Small intestine (tissue), 7 donors: Measurements from ENCODE around the gene CEP72. TPM values are rescaled to one million over a fixed set of nuclear protein-coding genes. Genes with fewer than 3 reads are reported as not detected.
"Not testable (repeated sequence)": the region's sequence is repeated elsewhere in the genome, so short reads cannot be mapped to it uniquely, and the experiment has no call there.

Experiments
- DNase-seq, 2 donors: peaks; one replicate each; pipeline versions ENCODE4 v3.0.0 to v3.0.0-alpha.2; 2013
- FAIRE-seq: peaks from 2 replicates; lab custom pipeline; 2012; peaks lifted over from hg19 to GRCh38; lab: Jason Lieb, UNC
- H3K27ac ChIP-seq, 3 donors: one replicate each; pipeline ENCODE4 v1.5.1; 2013; ENCODE audit warnings: low read length in 2 of 3, mild to moderate bottlenecking in 2 of 3, control low read depth in 1 of 3, inconsistent platforms in 1 of 3, low read depth in 1 of 3, moderate library complexity in 1 of 3
- H3K27me3 ChIP-seq, 3 donors: one replicate each; pipeline ENCODE4 v1.6.1; 2013; ENCODE audit warnings: low read length in 3 of 3, inconsistent platforms in 1 of 3; ENCODE audit not compliant: control insufficient read depth in 3 of 3, insufficient read depth in 3 of 3
- H3K36me3 ChIP-seq, 3 donors: one replicate each; pipeline ENCODE4 v1.6.1; 2013; ENCODE audit warnings: low read length in 3 of 3, inconsistent platforms in 1 of 3, low read depth in 1 of 3, mild to moderate bottlenecking in 1 of 3, moderate library complexity in 1 of 3; ENCODE audit not compliant: control insufficient read depth in 3 of 3, insufficient read depth in 2 of 3
- H3K4me1 ChIP-seq, 3 donors: one replicate each; pipeline ENCODE4 v1.6.1; 2013; ENCODE audit warnings: low read length in 2 of 3, inconsistent platforms in 1 of 3, low read depth in 1 of 3, mild to moderate bottlenecking in 1 of 3, moderate library complexity in 1 of 3; ENCODE audit not compliant: control insufficient read depth in 3 of 3, insufficient read depth in 2 of 3
- H3K4me3 ChIP-seq, 3 donors: one replicate each; pipeline ENCODE4 v1.5.1; 2013; ENCODE audit warnings: low read length in 3 of 3, control low read depth in 1 of 3, inconsistent platforms in 1 of 3, low read depth in 1 of 3, mild to moderate bottlenecking in 1 of 3, moderate library complexity in 1 of 3
- H3K9me3 ChIP-seq, 2 donors: one replicate each; pipeline ENCODE4 v1.6.1; 2013; ENCODE audit warnings: low read depth in 1 of 2, low read length in 1 of 2; ENCODE audit not compliant: control insufficient read depth in 2 of 2, insufficient read depth in 1 of 2
- WGBS, 3 donors: extraction: QIAGEN DNeasy Blood & Tissue Kit; methylation state at CpG; one replicate each; pipeline ENCODE4 v1.1.7; 2013; 5-methylcytosine and 5-hydroxymethylcytosine counted together
- polyA plus RNA-seq, 4 donors: library from polyadenylated mRNA; stranded (reverse) in 3 of 4; unstranded in 1 of 4; fragments of 200-250 nt in 3 of 4; fragments of 120-200 nt in 1 of 4; gene quantifications; one replicate each; pipeline versions ENCODE4 v1.2.1 to v1.2.3, GENCODE V29; 2013
- donor health status: healthy with polysubstance abuse.
- donor health status: control.
- donor health status: control.
- donor health status: Bipolar disorder and iron deficiency.
- donor health status: healthy.

Gene CEP72
- polyA plus RNA-seq, 4 donors, result 0.54 to 9.6 (median 4.9) TPM

DNA sequence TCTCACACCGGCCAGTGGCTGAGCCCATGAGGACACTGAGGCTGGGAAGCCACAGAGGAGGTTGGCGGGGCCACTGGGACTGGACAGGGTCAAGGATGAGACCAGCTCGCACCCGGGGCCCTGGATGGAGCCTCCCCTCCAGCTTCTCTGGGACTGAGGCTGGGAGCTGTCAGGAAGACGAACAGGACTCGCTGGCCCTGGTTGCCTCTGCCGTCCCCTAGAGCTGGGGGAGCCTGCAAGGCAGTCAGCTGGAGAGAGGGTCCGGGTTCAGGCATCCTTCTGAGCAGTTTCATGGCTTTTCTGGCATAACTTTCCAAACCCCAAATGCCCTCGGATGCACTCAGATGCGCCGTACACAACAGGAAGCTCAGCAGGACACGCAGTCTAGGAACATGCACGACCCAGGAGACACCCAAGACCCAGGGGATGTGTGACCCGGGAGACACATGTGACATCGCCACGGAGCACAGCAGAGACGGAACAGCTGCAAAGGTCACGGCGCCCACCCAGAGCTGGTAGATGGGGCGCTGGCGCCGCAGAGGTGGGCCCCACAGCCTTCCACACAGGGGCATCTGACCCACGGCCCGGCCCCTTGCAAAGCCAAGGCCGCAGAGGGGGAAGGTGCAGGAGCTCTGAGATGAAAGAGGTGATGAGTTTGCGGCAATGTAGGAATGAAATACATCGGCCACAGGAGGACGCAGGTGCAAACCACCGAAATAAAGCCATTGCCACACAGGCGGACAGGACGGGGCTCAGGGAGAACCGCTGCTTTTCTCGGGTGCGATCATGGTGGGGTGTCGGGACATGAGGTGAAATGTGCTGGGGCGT, 63.9 kb downstream of the CEP72 start:
- WGBS, 3 donors, result 83 to 87% (median 84%) methylated on average over 36 of the region's 36 CpGs
- Histone ChIP-seq H3K9me3 (no peaks in the 10 kb centered on the region), H3K27me3 (no peaks in the 10 kb centered on the region), H3K36me3 (peaks cover 0 to 7% (median 0%) of the 10 kb centered on the region in 3 donors), H3K27ac (no peak overlapping the region), H3K4me3 (no peak overlapping the region), H3K4me1 (peaks cover 6 to 32% (median 15%) of the 10 kb centered on the region in 3 donors)
- no peak for DNase-seq
- FAIRE-seq, result no peak

DNA sequence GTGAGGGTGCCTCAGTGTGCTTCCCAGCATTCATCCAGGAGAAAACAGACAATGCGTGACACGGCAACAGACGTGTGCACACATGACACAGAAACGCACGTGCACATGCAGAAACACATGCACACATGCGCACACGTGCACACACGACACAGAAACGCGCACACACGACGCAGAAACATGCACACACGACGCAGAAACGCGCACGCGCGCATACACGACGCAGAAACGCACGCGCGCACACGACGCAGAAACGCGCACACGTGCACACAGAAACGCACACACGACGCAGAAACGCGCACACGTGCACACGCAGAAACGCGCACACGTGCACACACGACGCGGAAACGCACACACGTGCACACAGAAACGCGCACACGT, 64.5 kb downstream of the CEP72 start:
- no peaks in the 10 kb centered on the region for H3K9me3 ChIP-seq
- FAIRE-seq (no peak), DNase-seq (no peak)
- H3K27ac ChIP-seq, result no peak overlapping the region
- peaks cover 6 to 29% (median 15%) of the 10 kb centered on the region in 3 donors for H3K4me1 ChIP-seq
- H3K4me3 ChIP-seq, result no peak overlapping the region
- peaks cover 0 to 7% (median 0%) of the 10 kb centered on the region in 3 donors for H3K36me3 ChIP-seq
- WGBS, 3 donors, result 93 to 95% (median 93%) methylated on average over 48 of the region's 48 CpGs
- H3K27me3 ChIP-seq, result no peaks in the 10 kb centered on the region

DNA sequence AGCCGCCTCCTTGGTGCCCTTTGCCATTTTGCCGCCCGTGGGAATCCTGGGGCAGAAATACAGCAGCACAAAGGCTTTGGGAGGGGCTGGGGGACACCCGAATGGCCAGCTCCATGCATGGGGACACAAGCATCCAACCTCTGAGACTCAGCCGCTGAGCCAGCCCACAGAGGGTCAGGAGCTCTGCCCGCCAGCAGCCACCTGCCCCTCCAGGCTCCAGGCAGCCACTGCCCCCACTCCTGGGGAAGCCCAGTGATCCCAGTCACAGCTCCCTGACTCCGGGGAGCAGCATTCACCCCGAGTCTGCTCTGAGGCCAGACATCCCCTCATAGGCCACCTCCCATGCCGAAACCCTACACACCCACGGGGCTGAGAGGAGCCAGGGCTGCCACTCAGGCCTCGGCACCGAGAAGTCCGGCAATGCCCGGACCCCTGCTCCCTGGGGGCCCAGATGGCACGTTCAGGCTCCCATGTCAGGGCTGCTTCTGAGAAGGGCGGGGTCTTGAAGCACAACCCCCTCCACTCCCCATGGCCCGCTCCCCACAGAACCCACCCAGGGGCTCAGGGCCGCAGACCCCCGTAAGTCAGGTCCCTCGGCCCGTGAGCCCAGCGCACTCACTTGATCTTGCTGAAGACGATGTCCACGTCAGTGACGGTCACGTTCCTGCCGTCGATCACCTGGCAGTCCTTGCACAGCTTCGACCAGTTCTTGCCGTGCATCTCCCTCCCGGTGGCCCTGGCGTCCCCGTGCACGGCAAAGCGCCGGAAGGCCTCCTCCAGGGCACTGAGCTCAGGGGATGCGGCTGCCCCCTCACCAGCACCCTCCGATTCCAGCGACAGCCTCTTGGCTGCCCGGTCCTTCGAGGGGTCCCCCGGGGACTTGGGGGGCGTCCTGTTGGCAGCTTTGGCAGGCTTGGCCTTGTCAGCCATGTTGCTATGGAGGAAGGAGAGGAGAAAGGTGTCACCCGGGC, 65.3 kb downstream of the CEP72 start:
- 84 to 87% (median 86%) methylated on average over 43 to 44 of the region's 44 CpGs for WGBS, 3 donors
- Histone ChIP-seq H3K4me1 (peaks cover under 1 to 21% (median 8%) of the 10 kb centered on the region in 3 donors), H3K36me3 (peaks cover 0 to 7% (median 0%) of the 10 kb centered on the region in 3 donors), H3K27me3 (no peaks in the 10 kb centered on the region), H3K27ac (no peak overlapping the region), H3K4me3 (no peak overlapping the region), H3K9me3 (no peaks in the 10 kb centered on the region)
- DNase-seq (no peak), FAIRE-seq (no peak)

DNA sequence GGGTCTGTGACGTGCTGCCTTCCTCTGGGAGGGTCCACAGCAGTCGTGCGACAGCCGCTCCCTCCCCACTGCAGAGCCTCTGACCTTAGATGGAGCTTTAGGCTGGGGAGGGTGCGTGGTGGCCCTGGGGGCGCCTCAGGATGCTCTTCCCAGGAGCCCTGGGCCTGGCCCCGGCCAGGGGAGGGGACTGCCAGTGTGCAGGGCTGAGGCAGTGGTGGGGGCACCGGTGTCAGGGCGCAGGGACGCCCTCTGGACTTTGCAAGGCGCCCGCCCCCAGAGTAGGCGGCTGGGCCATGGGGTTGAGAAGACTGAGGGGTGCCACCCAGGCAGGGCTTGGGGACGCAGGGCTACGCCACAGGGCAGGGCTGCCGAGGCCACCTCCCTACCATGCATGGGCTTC, 66.4 kb downstream of the CEP72 start:
- H3K27me3 ChIP-seq, H3K36me3 ChIP-seq, H3K4me3 ChIP-seq, FAIRE-seq, H3K9me3 ChIP-seq, DNase-seq, H3K27ac ChIP-seq: not testable (repeated sequence)
- H3K4me1 ChIP-seq, result peaks cover 0 to 10% (median under 1%) of the 10 kb centered on the region in 3 donors
- WGBS, 3 donors, result 74 to 86% (median 80%) methylated on average over 9 to 16 of the region's 16 CpGs

DNA sequence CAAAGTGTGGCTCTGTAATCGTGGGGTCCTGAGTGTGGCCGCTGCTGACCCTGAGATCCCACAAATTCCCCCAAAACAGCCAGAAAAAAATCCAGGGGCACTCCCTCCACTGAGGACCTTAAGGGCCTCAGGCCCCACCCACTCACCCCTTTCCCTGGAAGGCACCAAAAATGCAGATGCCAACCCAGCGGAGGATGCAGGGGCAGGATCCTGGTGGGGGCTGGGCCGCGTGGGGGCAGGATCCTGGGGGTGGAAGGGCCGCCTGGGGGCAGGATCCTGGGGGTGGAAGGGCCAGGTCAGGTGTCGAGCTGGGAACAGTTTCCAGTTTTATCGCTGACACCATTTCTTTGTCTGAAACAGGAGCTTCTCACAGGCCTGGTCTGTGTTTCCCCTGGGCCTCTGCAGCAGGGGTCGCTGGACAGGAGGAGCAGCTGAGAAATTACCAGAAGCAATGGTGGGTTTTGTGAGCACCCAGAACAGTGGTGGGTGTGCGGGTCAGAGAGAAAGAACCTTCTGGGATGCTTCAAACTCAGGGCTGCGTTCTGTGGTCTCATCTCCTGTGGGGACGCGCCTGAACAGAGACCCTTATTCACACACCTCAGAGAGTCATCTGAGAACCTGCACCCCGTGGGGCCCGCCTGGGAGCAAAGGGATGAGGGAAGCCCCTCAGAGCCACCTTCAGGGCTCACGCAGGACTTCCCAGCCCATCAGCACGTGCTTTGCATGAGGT, 67.2 kb downstream of the CEP72 start:
- WGBS, 3 donors, result 74 to 90% (median 84%) methylated on average over 9 to 15 of the region's 17 CpGs
- DNase-seq, H3K27ac ChIP-seq, H3K4me1 ChIP-seq, H3K36me3 ChIP-seq, H3K27me3 ChIP-seq, H3K9me3 ChIP-seq, H3K4me3 ChIP-seq, FAIRE-seq: not testable (repeated sequence)

DNA sequence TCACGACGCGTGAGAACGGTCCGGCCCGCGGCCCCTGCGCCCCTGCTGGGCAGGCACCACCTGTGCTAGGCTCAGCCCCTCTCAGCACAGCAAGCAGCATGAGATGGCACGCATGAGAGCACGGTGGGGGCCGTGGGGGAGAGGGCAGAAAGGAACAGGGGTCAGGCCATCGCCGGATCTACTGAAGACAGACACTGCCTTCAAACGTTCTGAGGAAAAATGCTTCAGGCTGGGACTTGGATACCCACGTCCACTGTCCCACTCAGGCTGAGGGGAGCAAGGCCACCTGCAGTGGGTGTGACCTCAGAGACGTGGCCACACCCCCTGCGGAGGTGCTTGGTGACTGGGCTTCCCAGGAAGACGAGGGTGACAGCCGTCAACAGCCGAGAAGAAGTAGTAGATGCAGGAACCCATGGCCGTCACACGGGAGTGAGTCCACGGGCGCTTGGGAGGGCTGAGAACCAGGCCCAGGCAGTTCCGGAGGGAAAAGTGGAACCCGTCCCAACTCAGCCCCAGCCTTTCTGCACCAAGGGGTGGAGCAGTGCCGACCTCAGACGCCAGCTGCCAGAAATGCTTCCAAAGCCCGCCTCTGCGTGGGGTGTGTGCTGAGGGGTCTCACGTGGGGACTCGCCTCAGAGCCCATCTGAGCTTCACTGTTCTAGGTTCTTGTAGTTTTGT, 68.1 kb downstream of the CEP72 start:
- H3K27ac ChIP-seq, H3K4me1 ChIP-seq, DNase-seq, FAIRE-seq, H3K27me3 ChIP-seq, H3K36me3 ChIP-seq, H3K4me3 ChIP-seq, H3K9me3 ChIP-seq: not testable (repeated sequence)
- WGBS, 3 donors, result 76 to 100% (median 78%) methylated on average over 1 to 16 of the region's 32 CpGs

DNA sequence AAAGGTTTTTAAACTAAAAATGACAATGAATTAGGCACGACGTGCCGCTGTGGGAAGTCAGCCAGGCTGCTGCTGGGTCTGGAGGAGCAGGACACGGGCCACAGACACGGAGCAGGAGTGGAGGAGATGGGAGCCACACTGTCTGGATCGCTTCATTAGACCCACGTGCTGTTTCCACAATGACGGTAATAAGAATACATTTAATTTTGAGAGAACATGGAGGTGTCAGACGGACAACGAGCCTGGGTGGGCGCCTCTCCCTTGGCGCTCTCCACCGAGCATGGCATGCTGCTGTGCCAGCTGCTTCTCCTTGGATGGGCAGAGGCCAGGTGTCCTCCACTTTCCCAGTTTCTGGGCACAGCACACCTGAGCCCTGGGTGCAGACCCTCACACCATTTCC, 68.7 kb downstream of the CEP72 start:
- H3K9me3 ChIP-seq, DNase-seq, H3K4me1 ChIP-seq, H3K36me3 ChIP-seq, H3K4me3 ChIP-seq, H3K27ac ChIP-seq, FAIRE-seq, H3K27me3 ChIP-seq: not testable (repeated sequence)
- WGBS, 3 donors, result 87 to 92% (median 89%) methylated on average over 13 of the region's 13 CpGs
